Keratinocyte (primary cell): Measurements from ENCODE around the gene PROC. TPM values are rescaled to one million over a fixed set of nuclear protein-coding genes. Genes with fewer than 3 reads are reported as not detected.

ENCODE experiments used
- DNase-seq: peaks from one replicate; pipeline ENCODE4 v3.0.0-alpha.2; 2011; ENCODE audit warnings: low read depth, missing footprints, low spot score
- FAIRE-seq: peaks from 2 replicates; lab custom pipeline; 2011; peaks lifted over from hg19 to GRCh38; lab: Jason Lieb, UNC
- H2AFZ ChIP-seq: 2 replicates; pipeline ENCODE4 v1.6.0; 2012; ENCODE audit warnings: low read length, control low read depth, inconsistent platforms; ENCODE audit not compliant: control insufficient read depth
- H3K27ac ChIP-seq: 2 replicates; pipeline ENCODE4 v1.5.1; 2011; ENCODE audit warnings: low read length; ENCODE audit not compliant: control insufficient read depth, insufficient read depth
- H3K27me3 ChIP-seq: 3 replicates; pipeline ENCODE4 v1.6.0; 2011; ENCODE audit warnings: low read length; ENCODE audit not compliant: control insufficient read depth, insufficient read depth; ENCODE audit errors: extremely low read depth
- H3K36me3 ChIP-seq, 2 experiments: 2 replicates in 1 of 2; 3 replicates in 1 of 2; pipeline ENCODE4 v1.5.1; 2011; ENCODE audit warnings: low read length in 2 of 2, mild to moderate bottlenecking in 1 of 2; ENCODE audit not compliant: control insufficient read depth in 2 of 2, insufficient read depth in 2 of 2; ENCODE audit errors: extremely low read depth in 1 of 2
- H3K4me1 ChIP-seq: 3 replicates; pipeline ENCODE4 v1.5.1; 2011; ENCODE audit warnings: low read length; ENCODE audit not compliant: control insufficient read depth, insufficient read depth; ENCODE audit errors: extremely low read depth
- H3K4me2 ChIP-seq: 3 replicates; pipeline ENCODE4 v1.6.0; 2011; ENCODE audit warnings: low read depth, low read length; ENCODE audit not compliant: control insufficient read depth, insufficient read depth; ENCODE audit errors: extremely low read depth
- H3K4me3 ChIP-seq, 3 experiments: fragments of 200-600 bp in 1 of 3; sonication (generic) in 1 of 3; 2 replicates in 2 of 3; 3 replicates in 1 of 3; pipeline ENCODE4 v1.5.1; 2011 to 2016; ENCODE audit warnings: low read length in 3 of 3, mild to moderate bottlenecking in 3 of 3, control low read depth in 2 of 3, inconsistent platforms in 1 of 3, low read depth in 1 of 3, mixed read lengths in 1 of 3, mixed run types in 1 of 3, moderate library complexity in 1 of 3; ENCODE audit not compliant: control insufficient read depth in 2 of 3, insufficient read depth in 2 of 3; ENCODE audit errors: extremely low read depth in 1 of 3
- H3K79me2 ChIP-seq: 2 replicates; pipeline ENCODE4 v1.6.0; 2012; ENCODE audit warnings: low read length; ENCODE audit not compliant: control insufficient read depth, insufficient read depth
- H3K9ac ChIP-seq: 3 replicates; pipeline ENCODE4 v1.6.0; 2011; ENCODE audit warnings: low read length; ENCODE audit not compliant: control insufficient read depth, insufficient read depth; ENCODE audit errors: extremely low read depth
- H3K9me1 ChIP-seq: 3 replicates; pipeline ENCODE4 v1.6.0; 2011; ENCODE audit warnings: low read length; ENCODE audit not compliant: control insufficient read depth, insufficient read depth; ENCODE audit errors: extremely low read depth
- H3K9me3 ChIP-seq: 2 replicates; pipeline ENCODE4 v1.5.1; 2012; ENCODE audit warnings: low read depth, low read length; ENCODE audit not compliant: control insufficient read depth
- H4K20me1 ChIP-seq: 3 replicates; pipeline ENCODE4 v1.6.0; 2011; ENCODE audit warnings: low read length; ENCODE audit not compliant: control insufficient read depth, insufficient read depth; ENCODE audit errors: extremely low read depth
- EZH2 ChIP-seq: IDR thresholded peaks from one replicate; pipeline ENCODE4 v1.6.1; 2012; ENCODE audit warnings: inconsistent platforms, mild to moderate bottlenecking, low read length, moderate library complexity
- dilution Hi-C: fragments of 300-500 bp; cut with MboI; formaldehyde crosslinking; loops from one replicate; pipeline ENCODE4 v1.7.0; 2020; ENCODE audit warnings: low sequenced_read_pairs; ENCODE audit not compliant: extremely low pct_ligation_motif_present
- polyA plus RNA-seq, 5 experiments: library from polyadenylated mRNA; depleted of rRNA in 3 of 5; stranded (reverse) in 3 of 5; stranded (forward) in 1 of 5; unstranded in 1 of 5; fragments of >200 nt; gene quantifications; 1 replicate in 1 of 5; 2 replicates in 3 of 5; 3 replicates in 1 of 5; pipeline versions ENCODE4 v1.2.1 to v1.2.3, GENCODE V29; 2011 to 2012; ENCODE audit warnings: missing spikeins in 2 of 5, low read depth in 1 of 5, low replicate concordance in 1 of 5
- TF ChIP-seq, protein P1 (sequence below), 3 experiments: IDR thresholded peaks in 1 of 3; conservative IDR thresholded peaks in 1 of 3; optimal IDR thresholded peaks in 1 of 3; 2 replicates in 2 of 3; 3 replicates in 1 of 3; pipeline versions ENCODE3 to v1.5.1; 2011; ENCODE audit warnings: low read length in 3 of 3, mild to moderate bottlenecking in 3 of 3, moderate library complexity in 2 of 3, control low read depth in 1 of 3, inconsistent platforms in 1 of 3; ENCODE audit not compliant: insufficient read depth in 2 of 3; ENCODE audit errors: extremely low read depth in 1 of 3

PROC gene
- polyA plus RNA-seq, 1 donor (not counting 4 experiments of a cell fraction or from before 2014, with no cell fraction given) = 0.16 TPM

DNA sequence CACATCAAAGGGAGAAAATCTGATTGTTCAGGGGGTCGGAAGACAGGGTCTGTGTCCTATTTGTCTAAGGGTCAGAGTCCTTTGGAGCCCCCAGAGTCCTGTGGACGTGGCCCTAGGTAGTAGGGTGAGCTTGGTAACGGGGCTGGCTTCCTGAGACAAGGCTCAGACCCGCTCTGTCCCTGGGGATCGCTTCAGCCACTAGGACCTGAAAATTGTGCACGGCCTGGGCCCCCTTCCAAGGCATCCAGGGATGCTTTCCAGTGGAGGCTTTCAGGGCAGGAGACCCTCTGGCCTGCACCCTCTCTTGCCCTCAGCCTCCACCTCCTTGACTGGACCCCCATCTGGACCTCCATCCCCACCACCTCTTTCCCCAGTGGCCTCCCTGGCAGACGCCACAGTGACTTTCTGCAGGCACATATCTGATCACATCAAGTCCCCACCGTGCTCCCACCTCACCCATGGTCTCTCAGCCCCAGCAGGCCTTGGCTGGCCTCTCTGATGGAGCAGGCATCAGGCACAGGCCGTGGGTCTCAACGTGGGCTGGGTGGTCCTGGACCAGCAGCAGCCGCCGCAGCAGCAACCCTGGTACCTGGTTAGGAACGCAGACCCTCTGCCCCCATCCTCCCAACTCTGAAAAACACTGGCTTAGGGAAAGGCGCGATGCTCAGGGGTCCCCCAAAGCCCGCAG, 3.8 kb downstream of the PROC start:
- H4K20me1 ChIP-seq = no peaks in the 10 kb centered on the region
- H3K9me1 ChIP-seq = no peaks in the 10 kb centered on the region
- FAIRE-seq = no peak
- H3K27ac ChIP-seq = no peak overlapping the region
- no peak overlapping the region for H3K4me2 ChIP-seq
- no peaks in the 10 kb centered on the region for H3K9me3 ChIP-seq
- H3K9ac ChIP-seq = no peak overlapping the region
- no peaks in the 10 kb centered on the region for H3K4me1 ChIP-seq
- no peaks in the 10 kb centered on the region for H3K36me3 ChIP-seq
- dilution Hi-C loops = no loop called here
- no peak for DNase-seq
- TF ChIP-seq EZH2 = no peak
- TF ChIP-seq, protein P1, sequence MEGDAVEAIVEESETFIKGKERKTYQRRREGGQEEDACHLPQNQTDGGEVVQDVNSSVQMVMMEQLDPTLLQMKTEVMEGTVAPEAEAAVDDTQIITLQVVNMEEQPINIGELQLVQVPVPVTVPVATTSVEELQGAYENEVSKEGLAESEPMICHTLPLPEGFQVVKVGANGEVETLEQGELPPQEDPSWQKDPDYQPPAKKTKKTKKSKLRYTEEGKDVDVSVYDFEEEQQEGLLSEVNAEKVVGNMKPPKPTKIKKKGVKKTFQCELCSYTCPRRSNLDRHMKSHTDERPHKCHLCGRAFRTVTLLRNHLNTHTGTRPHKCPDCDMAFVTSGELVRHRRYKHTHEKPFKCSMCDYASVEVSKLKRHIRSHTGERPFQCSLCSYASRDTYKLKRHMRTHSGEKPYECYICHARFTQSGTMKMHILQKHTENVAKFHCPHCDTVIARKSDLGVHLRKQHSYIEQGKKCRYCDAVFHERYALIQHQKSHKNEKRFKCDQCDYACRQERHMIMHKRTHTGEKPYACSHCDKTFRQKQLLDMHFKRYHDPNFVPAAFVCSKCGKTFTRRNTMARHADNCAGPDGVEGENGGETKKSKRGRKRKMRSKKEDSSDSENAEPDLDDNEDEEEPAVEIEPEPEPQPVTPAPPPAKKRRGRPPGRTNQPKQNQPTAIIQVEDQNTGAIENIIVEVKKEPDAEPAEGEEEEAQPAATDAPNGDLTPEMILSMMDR (optimal IDR thresholded peaks at IDR 0.05 in 1 of 3, IDR thresholded peaks at IDR 0.05 in 1 of 3, conservative IDR thresholded peaks at IDR 0.05 in 1 of 3; ENCODE audit: extremely low read depth in 1 of 3, insufficient read depth in 2 of 3, low read length in 3 of 3) = no peak
- no peak overlapping the region for H3K4me3 ChIP-seq
- H3K79me2 ChIP-seq = no peaks in the 10 kb centered on the region
- no peak overlapping the region for H2AFZ ChIP-seq
- H3K27me3 ChIP-seq = peaks cover 20% of the 10 kb centered on the region

DNA sequence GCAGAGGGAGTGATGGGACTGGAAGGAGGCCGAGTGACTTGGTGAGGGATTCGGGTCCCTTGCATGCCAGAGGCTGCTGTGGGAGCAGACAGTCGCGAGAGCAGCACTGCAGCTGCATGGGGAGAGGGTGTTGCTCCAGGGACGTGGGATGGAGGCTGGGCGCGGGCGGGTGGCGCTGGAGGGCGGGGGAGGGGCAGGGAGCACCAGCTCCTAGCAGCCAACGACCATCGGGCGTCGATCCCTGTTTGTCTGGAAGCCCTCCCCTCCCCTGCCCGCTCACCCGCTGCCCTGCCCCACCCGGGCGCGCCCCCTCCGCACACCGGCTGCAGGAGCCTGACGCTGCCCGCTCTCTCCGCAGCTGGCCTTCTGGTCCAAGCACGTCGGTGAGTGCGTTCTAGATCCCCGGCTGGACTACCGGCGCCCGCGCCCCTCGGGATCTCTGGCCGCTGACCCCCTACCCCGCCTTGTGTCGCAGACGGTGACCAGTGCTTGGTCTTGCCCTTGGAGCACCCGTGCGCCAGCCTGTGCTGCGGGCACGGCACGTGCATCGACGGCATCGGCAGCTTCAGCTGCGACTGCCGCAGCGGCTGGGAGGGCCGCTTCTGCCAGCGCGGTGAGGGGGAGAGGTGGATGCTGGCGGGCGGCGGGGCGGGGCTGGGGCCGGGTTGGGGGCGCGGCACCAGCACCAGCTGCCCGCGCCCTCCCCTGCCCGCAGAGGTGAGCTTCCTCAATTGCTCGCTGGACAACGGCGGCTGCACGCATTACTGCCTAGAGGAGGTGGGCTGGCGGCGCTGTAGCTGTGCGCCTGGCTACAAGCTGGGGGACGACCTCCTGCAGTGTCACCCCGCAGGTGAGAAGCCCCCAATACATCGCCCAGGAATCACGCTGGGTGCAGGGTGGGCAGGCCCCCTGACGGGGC, 4.6 kb downstream of the PROC start:
- Histone ChIP-seq H3K36me3 (no peaks in the 10 kb centered on the region), H3K4me1 (no peaks in the 10 kb centered on the region), H3K79me2 (no peaks in the 10 kb centered on the region), H3K9me1 (no peaks in the 10 kb centered on the region), H3K27ac (no peak overlapping the region), H3K4me3 (peak overlapping the region; percentile 33 to 65 (median 64)), H3K4me2 (peak overlapping the region; percentile 81), H3K27me3 (peaks cover 20% of the 10 kb centered on the region), H2AFZ (peak overlapping the region; percentile 76), H4K20me1 (no peaks in the 10 kb centered on the region), H3K9ac (no peak overlapping the region), H3K9me3 (no peaks in the 10 kb centered on the region)
- FAIRE-seq = no peak
- TF ChIP-seq, protein P1 (optimal IDR thresholded peaks at IDR 0.05 in 1 of 3, IDR thresholded peaks at IDR 0.05 in 1 of 3, conservative IDR thresholded peaks at IDR 0.05 in 1 of 3; ENCODE audit: extremely low read depth in 1 of 3, insufficient read depth in 2 of 3, low read length in 3 of 3) = no peak
- peak; percentile 40 for TF ChIP-seq EZH2
- dilution Hi-C loops = no loop called here
- DNase-seq = no peak
